Daoy (cell line): ENCODE data around the gene KRTAP10-6. TPM values are rescaled to one million over a fixed set of nuclear protein-coding genes. Genes with fewer than 3 reads are reported as not detected.
"Not testable (repeated sequence)": the region's sequence is repeated elsewhere in the genome, so short reads cannot be mapped to it uniquely, and the experiment has no call there.

ENCODE experiments used
- DNase-seq: peaks from one replicate; pipeline ENCODE4 v3.0.0-alpha.2; 2015; ENCODE audit warnings: low read depth
- total RNA-seq: library from RNA; depleted of rRNA; stranded (reverse); fragments of >200 nt; shearing (Covaris generic); gene quantifications from 2 replicates; pipeline ENCODE4 v1.2.3, GENCODE V29; 2014; rRNA removed

Gene KRTAP10-6, protein sequence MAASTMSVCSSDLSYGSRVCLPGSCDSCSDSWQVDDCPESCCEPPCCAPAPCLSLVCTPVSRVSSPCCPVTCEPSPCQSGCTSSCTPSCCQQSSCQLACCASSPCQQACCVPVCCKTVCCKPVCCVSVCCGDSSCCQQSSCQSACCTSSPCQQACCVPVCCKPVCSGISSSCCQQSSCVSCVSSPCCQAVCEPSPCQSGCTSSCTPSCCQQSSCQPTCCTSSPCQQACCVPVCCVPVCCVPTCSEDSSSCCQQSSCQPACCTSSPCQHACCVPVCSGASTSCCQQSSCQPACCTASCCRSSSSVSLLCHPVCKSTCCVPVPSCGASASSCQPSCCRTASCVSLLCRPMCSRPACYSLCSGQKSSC
- not detected in 2 replicates for total RNA-seq

DNA sequence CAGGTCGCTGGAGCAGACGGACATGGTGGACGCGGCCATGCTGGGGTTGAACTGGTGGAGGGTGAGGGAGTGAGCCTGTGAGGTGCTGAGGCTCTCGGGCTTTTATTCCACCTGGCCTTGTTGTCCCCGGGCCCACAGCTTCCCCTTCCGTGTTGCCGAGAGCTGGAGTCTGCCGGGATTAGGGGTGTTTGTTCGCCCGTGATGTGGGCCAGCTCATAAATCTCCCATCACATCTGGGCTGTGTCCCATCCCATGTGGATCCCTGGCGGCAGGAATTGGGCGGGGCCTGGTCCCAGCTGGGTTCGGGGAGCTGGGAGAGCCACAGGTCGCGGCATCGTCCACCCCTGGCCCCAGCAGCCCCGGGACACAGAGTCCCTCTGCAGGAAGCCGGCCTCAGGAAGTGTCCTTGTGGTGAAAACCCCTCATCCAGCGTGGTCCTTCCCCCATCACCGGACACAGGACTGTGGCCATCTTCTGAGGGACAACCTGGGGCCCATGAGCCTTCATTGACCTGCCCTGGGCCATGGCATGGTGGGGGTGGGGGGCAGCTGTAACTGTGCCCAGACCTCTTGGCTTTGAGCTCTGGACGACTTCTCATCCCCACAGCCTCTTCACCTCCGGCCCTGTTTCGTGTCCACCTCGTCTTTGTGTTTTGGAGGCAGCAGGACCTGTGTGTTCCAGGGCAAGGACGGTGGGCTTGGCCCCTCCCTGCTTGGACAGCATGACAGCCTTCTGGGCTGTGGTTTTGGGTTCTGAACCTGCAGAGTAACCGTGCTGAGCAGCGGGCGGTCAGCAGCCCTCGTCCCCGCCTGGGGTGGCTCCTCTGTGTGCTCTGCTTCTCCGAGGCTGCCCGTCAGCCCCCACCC is at the start of gene KRTAP10-6:
KRTAP10-6 (minus strand) TSS at position 60 of the 866 bp plus-strand sequence; CDS start at position 39, 21 bp downstream.
- no peak for DNase-seq

DNA sequence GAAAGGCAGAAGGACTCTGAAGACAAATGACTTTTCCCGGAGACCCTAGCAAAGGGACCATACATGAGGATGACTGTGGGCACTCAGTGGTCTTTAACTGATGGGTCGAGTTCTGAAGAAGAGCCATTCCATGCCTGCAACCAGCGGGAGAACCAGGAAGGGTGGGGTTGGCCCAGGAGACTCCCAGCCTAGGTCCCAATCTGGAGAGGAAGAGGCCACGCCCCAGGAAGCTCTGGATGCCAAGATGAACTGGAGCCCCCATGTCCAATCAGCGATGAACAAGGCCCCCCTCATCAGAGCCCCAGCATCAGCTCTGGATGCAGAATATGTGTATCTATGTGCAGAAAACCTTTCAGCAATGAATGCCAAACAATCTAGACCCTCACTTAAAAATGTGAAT is 48.5 kb upstream of the KRTAP10-6 start:
- no peak for DNase-seq

DNA sequence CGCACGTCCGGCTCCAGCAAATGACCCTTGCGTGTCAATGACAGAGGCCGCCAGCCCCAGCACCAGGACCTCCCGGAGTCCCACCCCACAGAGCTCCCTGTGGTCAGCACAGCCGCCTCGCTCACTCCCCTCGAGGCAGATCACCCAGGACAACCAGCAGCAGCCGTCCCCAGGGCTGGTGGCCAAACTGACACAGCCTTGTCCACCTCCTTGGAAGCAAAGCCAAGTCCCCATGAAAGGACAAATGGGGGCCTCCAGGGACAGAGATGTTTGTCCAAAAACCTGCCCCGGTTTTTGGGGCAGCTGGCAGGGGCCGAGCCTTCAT is 47.0 kb upstream of the KRTAP10-6 start:
- no peak for DNase-seq

DNA sequence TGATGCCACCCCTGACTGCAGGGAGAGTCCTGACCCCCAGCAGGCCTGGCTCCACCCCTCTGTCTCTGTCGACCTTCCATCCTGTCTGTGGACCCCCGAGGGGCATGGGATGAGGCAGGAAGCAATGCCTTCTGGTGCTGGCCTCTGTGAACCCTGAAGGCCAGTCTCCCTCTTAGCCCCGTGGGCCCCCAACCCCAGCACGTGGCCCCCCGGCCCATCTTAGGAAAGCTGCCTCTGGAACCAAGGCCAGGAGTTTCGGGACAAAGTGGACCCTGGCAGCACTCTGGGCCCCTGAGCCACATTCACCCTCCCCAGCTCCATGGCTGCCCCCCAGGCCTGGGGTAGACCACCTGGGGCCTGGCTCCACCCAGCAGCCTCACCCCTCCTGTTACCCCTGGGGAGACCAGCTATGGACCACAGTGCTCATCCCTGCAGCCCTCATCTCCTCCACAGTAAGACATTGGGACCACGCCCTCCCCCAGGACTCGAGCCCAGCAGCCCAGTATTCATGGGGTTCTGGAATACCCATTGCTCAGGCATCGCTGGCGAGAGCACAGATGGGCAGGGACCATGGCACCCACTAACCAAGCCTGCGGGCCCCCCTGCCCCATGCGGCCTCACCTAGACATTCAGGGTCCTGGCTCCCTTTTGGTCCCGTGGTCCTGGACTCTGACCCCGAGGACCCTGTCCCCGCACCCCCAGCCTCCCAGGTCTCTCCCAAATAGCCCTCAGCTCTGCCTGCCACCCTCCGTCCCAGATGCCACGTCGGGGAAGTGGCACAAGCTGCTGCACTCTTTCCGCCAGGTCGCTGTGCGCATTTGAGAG is 46.4 kb upstream of the KRTAP10-6 start:
- not testable (repeated sequence) for DNase-seq

DNA sequence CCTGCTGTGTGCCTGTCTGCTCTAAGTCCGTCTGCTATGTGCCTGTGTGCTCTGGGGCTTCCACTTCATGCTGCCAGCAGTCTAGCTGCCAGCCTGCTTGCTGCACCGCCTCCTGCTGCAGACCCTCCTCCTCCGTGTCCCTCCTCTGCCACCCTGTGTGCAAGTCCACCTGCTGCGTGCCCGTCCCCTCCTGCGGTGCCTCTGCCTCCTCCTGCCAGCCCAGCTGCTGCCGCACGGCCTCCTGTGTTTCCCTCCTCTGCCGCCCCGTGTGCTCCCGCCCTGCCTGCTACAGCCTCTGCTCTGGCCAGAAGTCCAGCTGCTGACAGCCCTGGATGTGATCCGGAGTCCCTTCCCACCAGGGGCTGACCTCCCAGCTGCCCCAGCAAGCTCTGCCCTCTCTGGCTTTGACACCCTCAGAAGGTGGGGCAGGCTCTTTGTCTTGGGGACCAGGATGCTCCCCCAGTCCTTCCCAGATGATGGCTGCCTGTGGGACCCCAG is 45.6 kb upstream of the KRTAP10-6 start:
- not testable (repeated sequence) for DNase-seq

DNA sequence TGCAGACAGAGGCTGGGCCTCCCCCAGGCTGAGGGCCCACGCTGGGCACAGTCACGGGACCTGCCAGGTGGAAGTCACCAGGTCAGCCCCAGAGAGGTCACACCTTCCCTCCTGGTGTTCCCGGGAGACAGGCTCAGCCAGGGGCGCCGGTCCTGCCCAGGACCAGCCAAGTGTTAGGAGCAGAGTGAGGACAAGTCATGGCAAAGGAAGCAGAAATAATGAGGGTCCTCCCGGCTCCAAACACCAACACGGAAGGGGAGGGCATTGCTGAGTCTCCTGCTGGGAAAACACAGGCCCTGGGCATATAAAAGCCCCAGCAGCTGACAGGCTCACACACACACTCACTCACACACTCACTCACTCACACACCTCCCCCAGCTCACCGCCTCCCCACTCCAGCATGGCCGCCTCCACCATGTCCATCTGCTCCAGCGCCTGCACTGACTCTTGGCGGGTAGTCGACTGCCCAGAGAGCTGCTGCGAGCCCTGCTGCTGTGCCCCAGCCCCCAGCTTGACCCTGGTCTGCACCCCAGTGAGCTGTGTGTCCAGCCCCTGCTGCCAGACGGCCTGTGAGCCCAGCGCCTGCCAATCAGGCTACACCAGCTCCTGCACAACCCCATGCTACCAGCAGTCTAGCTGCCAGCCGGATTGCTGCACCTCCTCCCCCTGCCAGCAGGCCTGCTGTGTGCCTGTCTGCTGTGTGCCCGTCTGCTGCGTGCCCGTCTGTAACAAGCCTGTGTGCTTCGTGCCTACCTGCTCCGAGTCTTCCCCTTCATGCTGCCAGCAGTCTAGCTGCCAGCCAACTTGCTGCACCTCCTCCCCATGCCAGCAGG is 44.9 kb upstream of the KRTAP10-6 start, which contains the start of gene KRTAP10-10:
KRTAP10-10 (plus strand) TSS at position 339 of the 833 bp plus-strand sequence; CDS start at position 401, 62 bp downstream.
- DNase-seq: no peak

DNA sequence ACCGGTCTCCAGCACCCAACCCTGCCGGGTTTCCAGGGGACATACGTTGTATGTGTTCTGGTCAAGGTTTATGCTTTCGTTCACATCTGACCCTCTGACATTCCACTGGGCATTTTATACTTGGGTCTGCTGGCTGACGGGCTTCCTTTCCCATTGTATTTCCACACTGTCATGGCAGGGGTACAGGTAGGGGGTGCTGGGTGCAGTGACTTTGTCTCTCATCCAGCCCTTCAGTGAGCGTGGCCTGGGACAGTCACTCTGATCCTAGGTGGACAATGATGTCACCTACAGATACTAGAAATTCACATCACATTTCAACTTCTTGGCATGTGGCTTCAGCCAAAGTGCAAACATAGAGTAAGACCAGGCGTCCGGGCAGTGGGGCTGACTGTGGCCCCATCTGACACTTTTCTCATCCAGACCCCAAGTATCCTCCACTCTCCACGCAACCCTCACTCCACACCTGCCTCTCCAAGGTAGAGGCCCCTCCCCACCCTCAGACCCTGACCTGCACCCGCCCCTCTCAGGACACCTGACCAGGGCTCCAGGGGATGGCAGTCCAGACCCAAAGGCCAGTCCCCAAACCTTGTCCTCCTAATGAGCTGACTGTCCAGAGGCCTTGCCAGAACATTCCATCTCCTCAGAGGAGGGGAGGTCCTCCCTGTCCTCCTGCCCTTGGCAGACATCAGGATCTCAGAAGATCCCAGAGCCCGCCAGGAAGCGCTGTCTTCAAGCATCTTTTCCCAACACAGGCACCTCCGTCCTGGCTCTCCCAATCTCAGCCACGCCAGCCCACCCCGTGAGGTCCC is 44.1 kb upstream of the KRTAP10-6 start:
- DNase-seq: no peak

DNA sequence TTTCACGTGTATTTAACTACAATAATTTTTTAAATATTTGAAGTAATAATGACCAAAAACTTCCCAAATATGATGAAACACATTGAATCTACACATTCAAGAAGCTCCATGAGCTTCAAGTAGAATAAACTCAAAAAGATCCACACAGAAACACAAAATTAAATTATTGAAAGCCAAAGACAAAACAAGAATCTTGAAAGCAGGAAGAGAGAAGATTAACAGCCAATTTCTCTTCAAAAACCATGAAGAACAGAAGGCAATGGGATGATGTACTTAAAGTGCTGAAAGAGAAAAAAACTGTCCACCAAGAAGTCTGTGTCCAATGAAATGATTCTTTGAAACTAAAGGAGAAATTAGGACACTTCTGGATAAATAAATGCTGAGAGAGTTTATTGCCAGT is 39.8 kb upstream of the KRTAP10-6 start:
- no peak for DNase-seq

DNA sequence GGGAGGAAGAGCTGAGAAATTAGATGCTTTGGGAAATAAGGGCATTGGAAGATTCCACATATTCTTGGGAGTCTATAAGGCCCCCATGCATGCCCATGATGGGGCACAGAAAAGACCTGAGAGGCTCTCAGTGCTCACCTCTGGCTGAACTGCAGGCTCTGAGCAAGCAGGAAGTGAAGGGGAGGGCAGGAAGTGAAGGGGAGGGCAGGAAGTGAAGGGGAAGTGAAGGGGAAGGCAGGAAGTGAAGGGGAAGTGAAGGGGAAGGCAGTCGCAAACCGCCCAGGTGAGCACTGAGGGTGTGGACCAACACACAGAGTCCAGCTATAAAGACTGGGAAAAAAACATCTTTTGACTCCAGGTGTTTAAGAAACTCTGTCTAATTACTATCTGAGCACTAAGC is 38.1 kb upstream of the KRTAP10-6 start:
- DNase-seq: no peak

DNA sequence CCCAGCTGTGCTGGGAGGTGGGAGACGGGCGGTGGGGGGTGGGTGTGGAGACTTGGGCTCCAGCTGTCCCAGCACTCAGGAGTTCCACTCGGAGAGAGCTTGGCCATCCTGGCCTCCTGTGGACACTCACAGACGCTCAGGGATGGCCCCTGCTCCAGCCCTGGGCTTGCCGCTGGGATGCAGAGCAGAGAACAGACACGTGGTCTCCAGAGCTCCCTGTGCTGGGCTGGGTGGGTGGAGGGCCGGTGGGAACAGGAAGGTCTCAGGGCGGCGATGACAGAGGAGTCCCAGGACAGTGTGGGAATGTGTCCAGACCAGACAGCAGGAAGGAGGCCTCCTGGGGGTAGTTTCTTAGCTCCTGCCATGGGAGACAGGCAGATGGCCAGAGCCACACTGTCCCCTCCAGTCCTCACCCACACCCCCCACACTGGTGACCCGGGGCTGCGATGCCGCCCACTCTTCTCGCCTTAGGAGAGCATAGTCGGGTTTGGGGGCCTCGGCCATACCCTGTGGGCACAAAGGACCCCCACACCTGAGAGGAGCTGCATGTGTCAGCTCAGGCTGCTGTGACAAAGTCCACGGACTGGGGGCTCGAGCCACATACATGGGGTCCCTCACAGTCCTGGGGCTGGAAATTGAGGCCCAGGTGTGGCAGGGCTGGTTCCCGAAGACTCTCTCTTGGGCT is 36.5 kb upstream of the KRTAP10-6 start:
- no peak for DNase-seq

DNA sequence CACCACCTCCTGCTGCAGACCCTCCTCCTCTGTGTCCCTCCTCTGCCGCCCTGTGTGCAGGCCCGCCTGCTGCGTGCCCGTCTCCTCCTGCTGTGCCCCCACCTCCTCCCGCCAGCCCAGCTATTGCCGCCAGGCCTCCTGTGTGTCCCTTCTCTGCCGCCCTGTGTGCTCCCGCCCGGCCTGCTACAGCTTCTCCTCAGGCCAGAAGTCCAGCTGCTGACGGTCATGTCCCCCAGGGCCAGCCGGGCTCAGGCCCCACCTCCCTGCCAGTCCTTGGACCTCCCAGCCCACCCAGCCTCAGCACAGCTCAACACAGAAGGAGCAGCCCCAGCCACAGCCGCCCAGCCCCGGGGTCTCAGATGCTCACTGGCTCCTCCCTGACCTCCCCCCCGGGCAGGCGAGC is 35.5 kb upstream of the KRTAP10-6 start:
- not testable (repeated sequence) for DNase-seq

DNA sequence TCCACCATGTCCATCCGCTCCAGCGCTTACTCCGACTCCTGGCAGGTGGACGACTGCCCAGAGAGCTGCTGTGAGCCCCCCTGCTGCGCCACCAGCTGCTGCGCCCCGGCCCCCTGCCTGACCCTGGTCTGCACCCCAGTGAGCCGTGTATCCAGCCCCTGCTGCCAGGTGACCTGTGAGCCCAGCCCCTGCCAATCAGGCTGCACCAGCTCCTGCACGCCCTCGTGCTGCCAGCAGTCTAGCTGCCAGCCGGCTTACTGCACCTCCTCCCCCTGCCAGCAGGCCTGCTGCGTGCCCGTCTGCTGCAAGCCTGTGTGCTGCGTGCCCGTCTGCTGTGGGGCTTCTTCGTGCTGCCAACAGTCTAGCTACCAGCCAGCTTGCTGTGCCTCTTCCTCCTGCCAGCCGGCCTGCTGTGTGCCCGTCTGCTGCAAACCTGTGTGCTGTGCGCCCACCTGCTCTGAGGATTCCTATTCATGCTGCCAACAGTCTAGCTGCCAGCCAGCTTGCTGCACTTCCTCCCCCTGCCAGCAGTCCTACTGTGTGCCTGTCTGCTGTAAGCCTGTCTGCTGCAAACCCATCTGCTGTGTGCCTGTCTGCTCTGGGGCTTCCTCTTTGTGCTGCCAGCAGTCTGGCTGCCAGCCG is 35.0 kb upstream of the KRTAP10-6 start:
- not testable (repeated sequence) for DNase-seq

DNA sequence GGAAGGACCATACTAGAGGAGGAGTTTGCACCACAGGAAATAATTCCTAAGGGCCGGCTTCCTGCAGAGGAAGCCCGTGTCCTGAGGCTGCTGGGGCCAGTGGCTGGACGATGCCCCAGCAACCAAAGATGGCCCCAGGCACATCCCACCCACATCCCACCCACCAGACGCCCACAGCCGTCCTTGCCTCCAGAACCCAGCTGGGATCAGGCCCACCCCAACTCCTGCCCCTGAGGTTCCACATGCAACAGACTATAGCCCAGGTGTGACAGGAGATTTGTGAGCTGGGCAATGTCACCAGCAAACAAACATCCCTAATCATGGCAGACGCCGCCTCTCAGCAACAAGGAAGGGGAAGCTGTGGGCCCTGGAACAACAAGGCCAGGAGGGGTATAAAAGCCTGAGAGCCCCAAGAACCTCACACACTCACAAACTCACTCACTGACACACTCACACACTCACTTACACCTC is 34.4 kb upstream of the KRTAP10-6 start, which contains the start of gene KRTAP10-9:
KRTAP10-9 (plus strand) TSS at position 421 of the 471 bp plus-strand sequence. CDS start 79 bp downstream, outside the sequence.
- DNase-seq: no peak

DNA sequence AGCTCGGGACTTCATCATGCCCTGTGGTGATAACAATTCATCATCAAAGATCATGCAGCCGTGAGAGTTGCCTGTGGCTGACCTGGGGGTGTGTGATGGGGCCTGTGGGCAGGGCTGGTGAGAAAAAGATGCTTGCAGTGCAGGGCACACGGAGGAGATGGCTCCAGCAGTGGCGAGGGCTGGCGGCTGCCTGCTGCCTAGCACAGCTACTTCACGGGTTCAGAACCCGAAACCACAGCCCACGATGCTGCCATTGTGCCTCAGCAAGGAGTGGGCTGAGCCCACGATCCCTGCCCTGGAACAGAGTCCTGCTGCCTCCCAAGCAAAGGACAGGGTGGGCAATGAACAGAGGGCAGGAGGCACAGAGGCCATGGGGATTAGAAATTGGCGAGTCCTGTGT is 34.0 kb upstream of the KRTAP10-6 start:
- DNase-seq: no peak

DNA sequence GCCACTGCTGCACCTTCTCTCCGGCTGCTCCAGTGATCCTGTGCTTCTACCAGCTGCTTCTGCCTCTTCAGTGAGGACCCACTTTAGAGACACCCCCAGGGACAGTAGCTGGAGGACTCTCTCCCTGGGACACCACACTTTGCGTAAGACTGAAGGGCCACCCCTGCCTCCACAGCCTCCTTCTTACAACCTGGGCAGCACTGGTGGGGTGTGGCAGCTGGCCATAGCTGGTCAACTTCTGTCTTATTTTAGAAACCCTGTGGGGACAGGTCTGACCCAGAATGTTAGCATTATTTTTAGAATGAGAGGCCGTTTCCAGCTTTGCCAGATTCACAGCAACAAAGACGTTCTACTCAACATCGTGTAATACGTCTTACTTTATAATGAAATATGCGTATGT is 33.5 kb upstream of the KRTAP10-6 start:
- no peak for DNase-seq

DNA sequence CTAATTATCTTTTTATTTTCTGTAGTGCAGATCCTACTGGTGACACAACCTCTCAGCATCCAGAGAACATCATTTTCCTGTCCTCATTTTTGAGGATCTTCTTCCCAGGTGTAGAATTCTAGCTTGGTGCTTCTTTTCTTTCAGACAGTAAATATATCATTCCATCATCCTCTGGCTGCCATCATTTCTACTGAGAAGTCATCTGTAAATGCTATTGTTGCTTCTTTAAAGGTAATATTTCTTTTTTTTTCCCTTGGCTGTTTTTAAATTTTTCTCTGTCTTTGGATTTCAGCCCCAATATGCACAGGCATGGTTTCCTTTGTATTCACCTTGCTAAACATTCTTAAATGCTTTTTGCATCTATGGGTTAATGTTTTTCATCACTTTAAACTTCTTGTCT is 31.3 kb upstream of the KRTAP10-6 start:
- DNase-seq: no peak

DNA sequence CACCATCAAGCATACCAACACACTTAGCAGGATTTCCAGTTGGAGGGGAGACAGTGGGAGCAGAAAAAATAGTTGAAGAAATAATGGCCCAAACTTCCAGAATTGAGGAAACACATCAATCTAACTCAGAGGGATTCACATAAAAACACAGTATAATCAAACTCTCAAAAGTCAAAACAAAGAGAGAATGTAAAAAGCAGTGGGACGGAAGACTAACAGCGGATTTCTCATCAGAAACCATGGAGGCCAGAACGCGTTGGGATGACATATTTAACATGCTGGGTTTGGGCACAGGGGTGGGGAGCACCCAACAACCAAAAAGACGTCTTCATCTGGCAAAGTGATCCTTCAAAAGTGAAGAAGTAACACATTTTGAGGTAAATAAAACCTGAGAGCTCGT is 27.6 kb upstream of the KRTAP10-6 start:
- no peak for DNase-seq

DNA sequence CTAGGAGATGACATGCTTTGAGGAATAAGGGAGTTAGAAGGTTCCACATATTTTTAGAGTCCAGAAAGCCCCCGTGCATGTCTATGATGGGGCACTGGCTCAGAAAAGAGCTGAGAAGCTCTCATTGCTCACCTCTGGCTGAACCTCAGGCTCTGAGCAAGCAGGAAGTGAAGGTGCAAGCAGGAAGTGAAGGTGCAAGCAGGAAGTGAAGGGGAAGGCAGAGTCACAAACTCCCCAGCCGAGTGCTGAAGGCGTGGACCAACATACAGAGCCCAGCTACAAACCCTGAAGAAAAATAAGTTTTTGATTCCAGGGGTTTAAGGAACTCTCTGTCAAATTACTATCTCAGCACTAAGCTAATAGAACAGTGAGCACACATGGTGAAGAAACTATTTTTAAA is 26.6 kb upstream of the KRTAP10-6 start:
- DNase-seq: no peak

DNA sequence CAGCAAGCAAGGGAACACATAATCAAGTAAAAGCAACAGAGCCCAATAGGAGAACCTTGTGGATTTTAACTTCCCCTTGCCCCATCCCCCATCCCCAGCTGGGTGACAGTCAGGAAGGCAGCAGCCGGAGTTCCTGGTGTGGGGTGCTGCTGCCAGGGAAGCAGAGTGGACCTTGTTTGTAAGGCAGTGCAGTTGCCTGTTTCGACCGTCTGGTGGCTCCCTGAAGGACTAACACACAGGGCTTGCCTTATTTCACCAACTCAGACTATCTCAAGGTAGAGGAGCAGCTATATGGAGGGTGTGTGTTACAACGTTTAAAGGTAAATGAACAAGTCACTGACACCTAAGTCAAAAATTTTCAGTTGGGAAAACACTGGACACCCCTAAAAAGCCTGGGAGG is 26.2 kb upstream of the KRTAP10-6 start:
- DNase-seq: no peak
